Right forelimb (tissue), 1 donor: ENCODE data around the gene EGR4.
"Not testable (repeated sequence)": the region's sequence is repeated elsewhere in the genome, so short reads cannot be mapped to it uniquely, and the experiment has no call there.

Source experiments
- DNase-seq: peaks from one replicate; pipeline ENCODE4 v3.0.0-alpha.2; 2018

The EGR4 gene

DNA sequence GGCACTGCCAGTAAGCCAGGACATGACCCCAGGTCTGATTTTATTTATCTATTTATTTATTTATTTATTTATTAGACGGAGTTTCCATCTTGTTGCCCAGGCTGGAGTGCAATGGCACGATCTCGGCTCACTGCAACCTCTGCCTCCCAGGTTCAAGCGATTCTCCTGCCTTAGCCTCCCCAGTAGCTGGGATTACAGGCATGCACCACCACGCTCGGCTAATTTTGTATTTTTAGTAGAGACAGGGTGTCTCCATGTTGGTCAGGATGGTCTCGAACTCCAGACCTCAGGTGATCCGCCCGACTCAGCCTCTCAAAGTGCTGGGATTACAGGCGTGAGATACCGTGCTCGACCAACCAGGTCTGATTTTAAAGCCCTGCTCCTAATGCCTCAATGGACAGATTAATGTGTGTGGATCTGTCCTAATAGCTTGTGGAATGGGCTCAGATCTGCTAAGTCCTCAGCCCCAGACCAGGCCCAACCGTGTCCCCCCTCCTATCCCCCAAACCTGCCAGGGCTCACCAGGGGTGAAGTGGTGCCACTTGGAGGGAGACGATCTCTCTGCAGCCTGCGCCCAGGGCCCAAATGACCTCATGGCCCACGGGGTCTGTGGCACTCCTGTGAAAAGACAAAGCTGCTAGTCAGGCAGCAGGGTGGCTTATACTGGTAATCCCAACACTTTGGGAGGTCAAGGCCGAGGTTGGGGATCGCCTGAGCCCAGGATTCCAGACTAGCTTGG is 30.5 kb downstream of the EGR4 start:
- DNase-seq = not testable (repeated sequence)

- no peak for DNase-seq
Observed at GRCh38 chr2:73262108-73262651, 31.2 kb downstream of the EGR4 start.

- no peak for DNase-seq
Observed at GRCh38 chr2:73260338-73260984, 32.9 kb downstream of the EGR4 start.

DNA sequence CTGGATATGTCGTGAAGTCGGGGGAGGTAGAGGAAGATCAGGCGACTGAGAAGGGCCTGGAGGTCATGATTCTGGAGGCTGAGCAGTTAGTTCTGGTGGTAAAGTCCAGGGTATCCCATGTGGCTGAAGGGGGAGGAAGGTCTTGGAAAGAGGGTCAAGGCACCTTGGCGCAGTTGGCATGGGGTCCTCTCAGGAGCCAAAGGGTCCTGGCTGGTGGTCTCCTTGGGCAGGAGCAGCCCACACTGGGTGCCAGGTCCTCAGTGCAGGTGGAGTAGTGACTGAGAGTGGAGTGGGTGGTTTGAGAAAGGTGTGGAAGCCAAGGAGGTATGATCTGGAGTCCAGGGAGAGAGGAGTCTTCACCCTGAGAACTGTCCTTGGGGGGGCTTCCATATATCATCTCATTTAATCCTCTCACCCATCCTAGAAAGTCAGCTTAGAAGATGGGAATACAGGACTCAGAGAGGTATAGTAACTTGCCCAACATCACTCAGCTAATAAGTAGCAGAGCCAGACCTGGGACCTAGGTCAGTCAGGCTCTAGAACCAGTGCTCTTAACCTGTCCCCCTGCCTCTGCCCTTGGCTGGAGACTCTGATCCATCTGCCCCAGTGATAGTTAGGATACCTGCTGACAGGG is 33.5 kb downstream of the EGR4 start:
- no peak for DNase-seq

- no peak for DNase-seq
Observed at GRCh38 chr2:73259276-73259675, 34.1 kb downstream of the EGR4 start.

GRCh38 chr2:73258913-73259215 is 34.5 kb downstream of the EGR4 start:
- no peak for DNase-seq

DNA sequence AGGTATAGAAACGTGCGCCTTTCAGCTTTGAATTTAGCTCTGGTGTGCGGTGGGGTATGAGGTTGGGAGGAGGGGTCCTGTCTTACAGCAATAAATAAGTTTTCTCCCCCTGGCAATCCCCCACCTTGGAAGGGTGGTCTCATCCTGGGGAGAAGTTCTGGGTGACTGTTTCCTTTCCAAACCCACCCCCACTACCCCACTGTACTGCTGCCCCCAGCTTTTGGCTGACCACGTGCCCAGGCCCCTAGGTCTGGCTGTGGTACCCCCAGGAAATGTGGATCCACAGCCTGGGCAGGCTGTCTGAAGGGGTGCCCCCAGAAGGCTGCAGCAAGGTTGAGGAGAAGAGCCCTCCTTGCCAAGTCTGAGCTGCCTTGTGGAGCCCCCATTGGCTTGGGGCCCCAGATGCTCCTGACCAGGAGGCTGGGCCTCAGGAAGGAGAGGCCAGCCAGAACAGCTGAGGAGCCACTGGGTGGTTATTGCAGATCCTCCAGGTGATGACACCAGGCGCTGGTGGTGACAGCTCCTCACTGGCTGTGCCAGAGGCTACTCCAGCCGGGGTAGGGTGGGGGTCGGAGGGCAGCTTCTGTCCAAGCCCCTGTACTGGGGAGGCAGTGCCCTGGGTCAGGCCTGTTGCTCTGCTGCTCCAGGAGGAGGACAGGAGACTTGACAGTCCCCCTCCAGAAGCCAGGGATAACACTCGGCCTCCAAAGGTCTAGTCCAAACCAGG is 35.0 kb downstream of the EGR4 start:
- no peak for DNase-seq

GRCh38 chr2:73257425-73258125 is 35.8 kb downstream of the EGR4 start:
- DNase-seq = no peak

DNA sequence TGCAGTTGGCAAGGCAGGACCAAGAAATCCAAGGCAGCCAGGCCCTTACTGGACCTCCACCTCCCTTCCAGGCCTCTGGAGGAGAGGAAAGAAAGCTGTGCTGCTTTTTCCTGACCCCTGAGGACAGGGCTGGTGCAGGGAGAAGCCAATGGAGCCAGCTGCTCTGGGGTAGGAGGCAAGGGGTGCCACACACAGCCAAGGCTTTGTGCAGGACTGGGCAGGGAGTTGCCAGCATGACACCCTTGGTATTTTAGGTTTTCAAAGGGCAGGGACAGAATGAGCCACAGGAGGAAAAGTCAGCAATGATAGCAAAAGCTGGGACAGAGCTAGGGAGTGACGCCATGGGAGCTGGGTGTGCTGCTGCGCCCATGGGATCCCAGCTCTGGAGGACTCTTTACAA is 36.3 kb downstream of the EGR4 start:
- DNase-seq = no peak

GRCh38 chr2:73256618-73256922 is 36.8 kb downstream of the EGR4 start:
- no peak for DNase-seq

GRCh38 chr2:73255907-73256617 is 37.3 kb downstream of the EGR4 start:
- DNase-seq = no peak

- DNase-seq = no peak
Observed at GRCh38 chr2:73255007-73255644, 38.2 kb downstream of the EGR4 start.

DNA sequence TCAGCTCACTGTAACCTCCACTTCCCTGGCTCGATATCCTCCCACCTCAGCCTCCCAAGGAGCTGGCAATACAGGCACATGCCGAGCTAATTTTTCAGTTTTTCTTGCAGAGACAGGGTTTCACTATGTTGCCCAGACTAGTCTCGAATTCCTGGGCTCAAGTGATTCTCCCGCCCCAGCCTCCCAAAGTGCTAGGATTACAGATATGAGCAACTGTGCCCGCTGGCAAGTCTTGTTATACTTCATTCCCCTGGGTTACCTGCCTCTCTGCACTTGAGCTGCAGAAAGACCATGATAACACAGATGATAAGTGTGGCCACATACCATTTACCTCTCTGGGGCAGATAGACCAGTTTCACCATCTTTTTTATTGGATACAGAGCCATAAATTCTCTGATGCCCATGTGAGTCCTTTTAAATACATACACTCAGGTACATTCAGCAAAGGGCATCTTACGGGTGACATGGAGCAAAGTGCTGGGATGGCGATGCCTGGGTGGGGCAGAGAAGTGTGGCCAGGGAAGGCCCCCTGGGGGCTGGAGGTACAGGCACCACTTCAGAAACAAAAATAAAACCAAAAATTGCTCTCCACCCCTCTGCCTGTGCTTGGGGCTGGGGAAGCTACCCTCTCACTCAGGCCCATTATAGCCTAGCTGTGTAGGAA is 38.9 kb downstream of the EGR4 start:
- DNase-seq = no peak

DNA sequence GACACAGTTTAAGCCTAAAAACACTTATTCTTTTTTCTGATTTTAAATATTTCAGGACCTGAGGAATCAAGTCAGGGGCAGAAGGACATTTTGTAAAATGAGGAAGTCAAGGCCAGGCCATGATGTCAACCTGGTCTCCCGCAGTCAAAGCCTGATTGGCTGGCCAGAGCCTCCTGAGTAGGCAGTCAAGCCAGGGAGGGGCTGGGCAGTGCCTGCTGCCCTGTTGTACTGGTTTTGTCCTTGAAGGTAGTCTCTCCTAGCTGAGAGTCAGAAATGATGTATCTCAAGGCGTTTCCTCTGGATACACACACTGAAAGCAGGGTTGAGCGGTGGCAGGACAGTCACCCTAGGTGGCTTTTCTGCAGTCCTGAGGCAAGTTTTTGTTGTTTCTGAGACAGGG is 39.4 kb downstream of the EGR4 start:
- no peak for DNase-seq

GRCh38 chr2:73253400-73253799 is 39.9 kb downstream of the EGR4 start:
- no peak for DNase-seq

- no peak for DNase-seq
Observed at GRCh38 chr2:73252238-73253027, 40.9 kb downstream of the EGR4 start.

DNA sequence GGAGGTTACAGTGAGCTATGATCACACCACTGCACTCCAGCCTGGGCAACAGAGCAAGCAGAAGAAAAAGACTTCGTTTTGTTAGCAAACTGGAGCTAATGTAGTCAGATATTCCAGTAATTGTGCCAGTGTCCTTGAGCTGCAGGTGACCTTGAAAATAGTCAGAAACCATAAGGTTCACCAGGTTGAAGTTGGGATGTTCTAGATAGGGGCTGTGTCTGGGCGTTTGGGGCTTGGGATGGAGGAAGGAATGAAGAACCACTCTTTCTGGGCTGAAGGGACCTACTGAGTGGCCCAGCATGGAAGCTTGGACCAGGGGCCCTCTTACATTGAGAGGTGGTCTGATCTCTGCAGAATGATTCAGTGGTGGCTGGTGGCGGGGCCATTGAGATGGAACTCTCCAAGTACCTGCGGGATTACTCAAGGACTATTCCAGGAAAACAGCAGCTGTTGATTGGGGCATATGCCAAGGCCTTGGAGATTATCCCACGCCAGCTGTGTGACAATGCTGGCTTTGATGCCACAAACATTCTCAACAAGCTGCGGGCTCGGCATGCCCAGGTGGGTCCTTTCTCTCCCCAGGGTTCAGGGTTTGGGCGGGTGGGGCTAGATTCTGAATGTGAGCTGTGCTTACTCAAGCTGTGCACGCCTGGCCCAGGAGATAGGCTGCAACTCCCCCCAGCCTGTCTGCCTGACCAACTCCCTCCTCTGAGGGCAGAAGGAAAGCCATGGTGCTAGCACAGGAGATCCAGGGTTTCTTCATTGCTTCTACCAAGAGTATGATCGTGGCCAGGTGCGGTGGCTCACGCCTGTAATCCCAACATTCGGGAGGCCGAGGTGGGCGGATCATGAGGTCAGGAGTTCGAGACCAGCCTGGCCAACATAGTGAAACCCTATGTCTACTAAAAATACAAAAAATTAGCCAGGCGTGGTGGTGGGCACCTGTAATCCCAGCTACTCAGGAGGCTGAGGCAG is 42.2 kb downstream of the EGR4 start:
- DNase-seq = no peak

DNA sequence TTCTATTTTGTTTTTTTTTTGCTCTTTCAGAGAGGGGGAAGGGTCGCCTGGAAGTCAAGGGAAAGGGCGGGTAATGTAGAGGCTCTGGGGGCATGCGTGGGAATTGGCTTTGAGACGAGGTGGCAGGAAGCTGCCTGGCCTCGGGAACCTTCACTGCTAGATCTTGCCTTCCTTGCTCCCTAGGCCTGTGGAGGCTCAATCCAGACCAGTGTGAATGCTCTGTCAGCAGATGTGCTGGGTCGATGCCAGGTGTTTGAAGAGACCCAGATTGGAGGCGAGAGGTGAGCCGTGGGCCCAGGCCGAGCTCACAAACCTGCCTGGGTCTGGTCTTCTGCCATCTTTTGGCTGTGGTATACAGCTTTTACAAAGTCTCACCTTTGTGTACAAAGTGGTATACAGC is 43.7 kb downstream of the EGR4 start:
- no peak for DNase-seq

DNA sequence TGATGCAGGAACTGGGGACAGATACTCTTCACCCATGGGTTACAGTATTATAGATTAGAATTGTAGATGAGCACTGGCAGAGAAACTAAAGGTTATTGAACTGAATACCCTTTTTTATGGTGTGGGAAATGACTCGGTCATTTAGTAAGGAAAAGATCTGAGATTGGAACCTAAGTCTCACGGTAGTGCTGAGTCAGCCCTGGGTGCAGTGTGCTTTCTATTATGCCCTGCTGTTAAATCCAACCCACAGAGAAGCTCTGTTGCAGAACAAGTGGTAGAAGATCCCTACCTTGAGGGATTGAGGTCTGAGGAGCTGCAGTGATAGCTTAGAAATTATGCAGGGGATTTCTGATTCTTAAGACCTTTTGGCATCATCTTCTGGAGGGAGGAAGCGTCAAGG is 46.5 kb downstream of the EGR4 start:
- DNase-seq = no peak
